KG1 (cell line): ENCODE measurements around the gene FAM149B1.

Experiments
- DNase-seq: peaks from one replicate; lab custom pipeline; 2025; lab: John Stamatoyannopoulos, UW

Gene FAM149B1

DNA sequence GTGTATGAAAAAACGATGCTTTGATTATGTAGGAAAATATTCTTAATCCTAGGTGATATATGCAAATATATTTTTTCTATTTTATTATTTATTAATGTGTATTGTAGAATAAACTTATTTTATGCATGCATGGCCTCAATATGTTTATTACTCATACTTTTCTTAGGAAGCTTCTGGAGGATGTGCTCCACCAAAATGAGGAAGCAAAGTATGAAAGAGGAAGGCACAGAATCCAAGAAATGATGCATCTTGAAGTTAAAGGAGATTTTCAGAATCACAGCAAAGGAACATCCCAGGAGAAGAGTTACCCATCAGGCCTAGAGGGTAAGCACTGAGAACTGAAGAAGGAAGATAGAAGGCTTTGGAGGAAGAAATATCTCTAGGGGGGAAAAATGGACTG, 119.5 kb downstream of the FAM149B1 start:
- no peak for DNase-seq

DNA sequence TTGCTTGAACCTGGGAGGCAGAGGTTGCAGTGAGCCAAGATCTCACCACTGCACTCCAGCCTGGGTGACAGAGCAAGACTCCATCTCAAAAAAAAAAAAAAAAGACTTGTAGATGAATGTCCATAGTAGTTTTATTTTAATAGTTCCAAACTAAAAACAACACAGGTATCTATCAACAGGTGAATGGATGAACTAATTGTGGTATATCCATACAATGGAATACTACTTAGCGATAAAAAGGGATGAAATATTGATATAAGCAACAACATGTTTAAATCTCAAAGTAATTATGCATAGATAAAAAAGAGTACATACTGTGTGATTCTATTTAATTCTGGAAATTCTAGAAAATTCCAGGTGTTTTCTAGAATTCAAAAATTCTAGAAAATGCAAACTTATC, 122.0 kb downstream of the FAM149B1 start:
- no peak for DNase-seq

DNA sequence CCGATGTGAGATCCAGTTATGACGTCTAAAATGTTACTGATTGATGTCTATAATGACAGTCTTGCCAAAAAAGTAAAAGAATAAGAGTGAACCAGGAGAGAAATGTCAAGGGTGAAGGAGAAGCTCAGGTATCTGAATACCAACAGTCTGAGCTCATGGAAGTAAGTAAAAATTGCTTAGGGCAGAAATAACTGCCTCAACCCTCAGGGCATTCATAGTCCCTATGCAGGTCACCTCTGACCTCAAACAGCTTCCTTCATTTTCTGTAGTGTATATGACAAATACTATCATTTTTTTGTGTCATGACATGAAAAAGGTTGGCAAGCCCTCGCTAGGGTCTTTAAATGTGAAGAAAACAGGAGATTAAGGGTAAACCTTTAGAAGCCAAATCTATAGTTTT, 125.5 kb downstream of the FAM149B1 start:
- no peak for DNase-seq
